HEK293T (cell line): ENCODE results near the gene SWSAP1.

Experiments used
- CTCF ChIA-PET: fragments of 350-600 bp; formaldehyde crosslinking; extraction: SDS; loops from one replicate; lab custom pipeline; 2021; ENCODE audit warnings: antibody characterized with exemption, inconsistent platforms; lab: Yijun Ruan, JAX
- POLR2A ChIA-PET: fragments of 350-600 bp; formaldehyde crosslinking; extraction: SDS; loops from one replicate; lab custom pipeline; 2020; ENCODE audit warnings: antibody characterized with exemption, inconsistent platforms; lab: Yijun Ruan, JAX
- DNase-seq: peaks from one replicate; pipeline ENCODE4 v3.0.0; 2012; ENCODE audit warnings: mixed read lengths; ENCODE audit errors: extremely low spot score
- BHLHE40 ChIP-seq: fragments of 450-650 bp; IDR thresholded peaks from 2 replicates; pipeline ENCODE4 v1.6.1; 2016; ENCODE audit warnings: mild to moderate bottlenecking, moderate library complexity, borderline replicate concordance
- CTBP1 ChIP-seq: fragments of 450-650 bp; IDR thresholded peaks from 2 replicates; pipeline ENCODE4 v1.6.1; 2016; ENCODE audit warnings: borderline replicate concordance
- FOXM1 ChIP-seq: fragments of 450-650 bp; IDR thresholded peaks from 2 replicates; pipeline ENCODE4 v1.6.1; 2017; ENCODE audit warnings: mild to moderate bottlenecking, borderline replicate concordance
- L3MBTL2 ChIP-seq: fragments of 450-650 bp; conservative IDR thresholded peaks from 2 replicates; pipeline ENCODE4 v1.6.1; 2016; ENCODE audit warnings: mild to moderate bottlenecking
- LEF1 ChIP-seq: fragments of 450-650 bp; IDR thresholded peaks from 2 replicates; pipeline ENCODE4 v1.6.1; 2017; ENCODE audit warnings: mild to moderate bottlenecking, borderline replicate concordance
- NFRKB ChIP-seq: fragments of 450-650 bp; IDR thresholded peaks from 2 replicates; pipeline ENCODE4 v1.6.1; 2016; ENCODE audit warnings: mild to moderate bottlenecking, moderate library complexity
- SP1 ChIP-seq: fragments of 450-650 bp; IDR thresholded peaks from 2 replicates; pipeline ENCODE4 v1.6.1; 2017
- SUZ12 ChIP-seq: fragments of 450-650 bp; IDR thresholded peaks from 2 replicates; pipeline ENCODE4 v1.6.1; 2016; ENCODE audit warnings: mild to moderate bottlenecking
- TARDBP ChIP-seq: fragments of 450-650 bp; IDR thresholded peaks from 2 replicates; pipeline ENCODE4 v1.6.1; 2016
- ZNF384 ChIP-seq: fragments of 450-650 bp; IDR thresholded peaks from 2 replicates; pipeline ENCODE4 v1.6.1; 2016
- TF ChIP-seq, protein P1 (sequence below): fragments of 450-650 bp; IDR thresholded peaks from 2 replicates; pipeline ENCODE4 v1.6.1; 2016

Gene SWSAP1

DNA sequence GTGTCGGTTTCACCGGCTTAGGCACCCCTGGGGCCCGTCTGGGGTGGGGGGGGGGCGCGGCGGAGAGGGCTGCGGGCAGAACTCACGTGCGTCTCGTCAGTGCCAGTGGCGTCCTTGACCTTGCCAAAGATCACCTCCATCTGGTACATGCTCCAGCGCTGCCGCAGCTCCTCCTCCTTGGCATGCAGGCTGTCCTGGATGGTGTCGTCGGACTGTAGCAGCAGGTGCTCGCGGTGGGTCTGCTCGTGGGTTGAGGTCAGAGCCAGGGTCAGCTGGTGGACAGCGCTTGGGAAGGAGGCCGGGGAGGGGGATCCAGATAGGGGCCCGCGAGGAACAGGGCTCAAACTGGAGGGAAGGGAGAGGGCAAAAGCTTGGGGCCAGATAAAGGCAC, 49.3 kb downstream of the SWSAP1 start:
- TF ChIP-seq NFRKB (no peak), L3MBTL2 (no peak), CTBP1 (no peak), TARDBP (no peak), SUZ12 (no peak), SP1 (no peak), BHLHE40 (no peak), FOXM1 (no peak), ZNF384 (no peak), LEF1 (no peak)
- TF ChIP-seq, protein P1, sequence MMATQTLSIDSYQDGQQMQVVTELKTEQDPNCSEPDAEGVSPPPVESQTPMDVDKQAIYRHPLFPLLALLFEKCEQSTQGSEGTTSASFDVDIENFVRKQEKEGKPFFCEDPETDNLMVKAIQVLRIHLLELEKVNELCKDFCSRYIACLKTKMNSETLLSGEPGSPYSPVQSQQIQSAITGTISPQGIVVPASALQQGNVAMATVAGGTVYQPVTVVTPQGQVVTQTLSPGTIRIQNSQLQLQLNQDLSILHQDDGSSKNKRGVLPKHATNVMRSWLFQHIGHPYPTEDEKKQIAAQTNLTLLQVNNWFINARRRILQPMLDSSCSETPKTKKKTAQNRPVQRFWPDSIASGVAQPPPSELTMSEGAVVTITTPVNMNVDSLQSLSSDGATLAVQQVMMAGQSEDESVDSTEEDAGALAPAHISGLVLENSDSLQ: no peak
- ChIA-PET POLR2A (no interaction called here), CTCF (no interaction called here)
- no peak for DNase-seq
